Astrocyte (in vitro differentiated cells and primary cell): ENCODE data around the gene TOMM5. TPM values are rescaled to one million over a fixed set of nuclear protein-coding genes. Genes with fewer than 3 reads are reported as not detected.
A peak's percentile ranks its signal among the peaks of the same experiment; 100 is the strongest.

Experiments
- DNase-seq: peaks from one replicate; pipeline ENCODE4 v3.0.0-alpha.2; 2010; ENCODE audit warnings: low read depth
- FAIRE-seq: peaks from 2 replicates; lab custom pipeline; 2011; peaks lifted over from hg19 to GRCh38; lab: Jason Lieb, UNC
- H2AFZ ChIP-seq: 2 replicates; pipeline ENCODE4 v1.6.0; 2012; ENCODE audit warnings: low read depth, low read length, inconsistent platforms
- H3K27ac ChIP-seq: 2 replicates; pipeline ENCODE4 v1.5.1; 2011; ENCODE audit warnings: low read depth, low read length, inconsistent platforms
- H3K27me3 ChIP-seq: 2 replicates; pipeline ENCODE4 v1.6.0; 2011; ENCODE audit warnings: low read length, inconsistent platforms; ENCODE audit not compliant: insufficient read depth
- H3K36me3 ChIP-seq: 2 replicates; pipeline ENCODE4 v1.5.1; 2011; ENCODE audit warnings: low read length, inconsistent platforms; ENCODE audit not compliant: insufficient read depth
- H3K4me1 ChIP-seq: 2 replicates; pipeline ENCODE4 v1.5.1; 2011; ENCODE audit warnings: low read length, inconsistent platforms; ENCODE audit not compliant: insufficient read depth
- H3K4me2 ChIP-seq: 2 replicates; pipeline ENCODE4 v1.6.0; 2012; ENCODE audit warnings: low read length, inconsistent platforms
- H3K4me3 ChIP-seq: 2 replicates; pipeline ENCODE4 v1.5.1; 2011; ENCODE audit warnings: low read depth, mild to moderate bottlenecking, low read length, inconsistent platforms; ENCODE audit not compliant: insufficient read depth
- H3K79me2 ChIP-seq: 2 replicates; pipeline ENCODE4 v1.6.0; 2012; ENCODE audit warnings: mild to moderate bottlenecking, low read length, inconsistent platforms; ENCODE audit not compliant: insufficient read depth
- H3K9ac ChIP-seq: 2 replicates; pipeline ENCODE4 v1.6.0; 2012; ENCODE audit warnings: mild to moderate bottlenecking, low read length, inconsistent platforms
- H3K9me3 ChIP-seq: 2 replicates; pipeline ENCODE4 v1.5.1; 2012; ENCODE audit warnings: low read depth, mild to moderate bottlenecking, low read length, inconsistent platforms; ENCODE audit not compliant: insufficient read depth
- H4K20me1 ChIP-seq: 2 replicates; pipeline ENCODE4 v1.6.0; 2012; ENCODE audit warnings: low read length, inconsistent platforms; ENCODE audit not compliant: insufficient read depth
- H3K27ac Mint-ChIP-seq: one replicate; pipeline ENCODE4 v1.8.0; 2021; ENCODE audit warnings: mild to moderate bottlenecking, mixed read lengths; ENCODE audit not compliant: unreplicated experiment
- H3K27me3 Mint-ChIP-seq: one replicate; pipeline ENCODE4 v1.8.0; 2021; ENCODE audit warnings: low read depth, mixed read lengths; ENCODE audit not compliant: unreplicated experiment
- H3K36me3 Mint-ChIP-seq: one replicate; pipeline ENCODE4 v1.8.0; 2021; ENCODE audit warnings: low read depth, mixed read lengths; ENCODE audit not compliant: unreplicated experiment
- H3K4me1 Mint-ChIP-seq: one replicate; pipeline ENCODE4 v1.8.0; 2021; ENCODE audit warnings: low read depth, mixed read lengths; ENCODE audit not compliant: unreplicated experiment
- H3K4me3 Mint-ChIP-seq: one replicate; pipeline ENCODE4 v1.8.0; 2021; ENCODE audit warnings: mild to moderate bottlenecking, moderate library complexity, mixed read lengths; ENCODE audit not compliant: unreplicated experiment
- H3K9me3 Mint-ChIP-seq: one replicate; pipeline ENCODE4 v1.8.0; 2021; ENCODE audit warnings: mild to moderate bottlenecking, mixed read lengths; ENCODE audit not compliant: unreplicated experiment
- EZH2 ChIP-seq: IDR thresholded peaks from 2 replicates; pipeline ENCODE4 v1.6.1; 2012; ENCODE audit warnings: mild to moderate bottlenecking, low read length, inconsistent platforms; ENCODE audit not compliant: insufficient read depth
- total RNA-seq: library from RNA; stranded (reverse); gene quantifications from 2 replicates; pipeline ENCODE4 v1.2.1, GENCODE V29; 2021
- TF ChIP-seq, protein P1 (sequence below): IDR thresholded peaks from 2 replicates; pipeline ENCODE4 v1.5.1; 2011; ENCODE audit warnings: low read depth, mild to moderate bottlenecking, inconsistent platforms, low read length, moderate library complexity; ENCODE audit not compliant: insufficient read depth

TOMM5 gene
- total RNA-seq, 1 donor from 2014 or later, result 137 TPM

DNA sequence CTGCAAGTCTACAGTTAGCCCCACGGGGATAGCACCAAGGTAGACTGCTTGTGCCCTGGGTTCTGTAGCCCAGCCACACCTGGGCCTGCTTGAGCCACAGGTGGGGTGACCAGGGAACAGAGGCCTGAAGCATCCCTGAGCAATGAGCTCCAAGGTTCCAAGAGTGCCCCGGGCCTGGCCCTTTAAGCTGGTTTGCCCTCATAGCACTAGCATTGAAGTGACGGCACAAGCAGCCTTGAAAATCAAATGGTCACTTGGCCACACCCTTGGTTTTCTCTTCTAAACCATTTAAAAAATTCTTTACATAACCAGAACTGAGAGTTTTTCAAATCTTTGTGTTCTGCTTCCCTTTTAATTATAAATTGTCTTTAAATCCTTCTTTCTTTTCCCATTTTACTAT lies 40.9 kb downstream of the TOMM5 start:
- DNase-seq (no peak), FAIRE-seq (no peak)
- no peaks in the 10 kb centered on the region for H3K9me3 Mint-ChIP-seq
- H3K4me3 Mint-ChIP-seq, result no peak overlapping the region
- TF ChIP-seq, protein P1, sequence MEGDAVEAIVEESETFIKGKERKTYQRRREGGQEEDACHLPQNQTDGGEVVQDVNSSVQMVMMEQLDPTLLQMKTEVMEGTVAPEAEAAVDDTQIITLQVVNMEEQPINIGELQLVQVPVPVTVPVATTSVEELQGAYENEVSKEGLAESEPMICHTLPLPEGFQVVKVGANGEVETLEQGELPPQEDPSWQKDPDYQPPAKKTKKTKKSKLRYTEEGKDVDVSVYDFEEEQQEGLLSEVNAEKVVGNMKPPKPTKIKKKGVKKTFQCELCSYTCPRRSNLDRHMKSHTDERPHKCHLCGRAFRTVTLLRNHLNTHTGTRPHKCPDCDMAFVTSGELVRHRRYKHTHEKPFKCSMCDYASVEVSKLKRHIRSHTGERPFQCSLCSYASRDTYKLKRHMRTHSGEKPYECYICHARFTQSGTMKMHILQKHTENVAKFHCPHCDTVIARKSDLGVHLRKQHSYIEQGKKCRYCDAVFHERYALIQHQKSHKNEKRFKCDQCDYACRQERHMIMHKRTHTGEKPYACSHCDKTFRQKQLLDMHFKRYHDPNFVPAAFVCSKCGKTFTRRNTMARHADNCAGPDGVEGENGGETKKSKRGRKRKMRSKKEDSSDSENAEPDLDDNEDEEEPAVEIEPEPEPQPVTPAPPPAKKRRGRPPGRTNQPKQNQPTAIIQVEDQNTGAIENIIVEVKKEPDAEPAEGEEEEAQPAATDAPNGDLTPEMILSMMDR, result no peak
- no peak for TF ChIP-seq EZH2
- Histone ChIP-seq H2AFZ (no peak overlapping the region), H4K20me1 (peaks cover 16% of the 10 kb centered on the region), H3K27ac (no peak overlapping the region), H3K4me1 (peaks cover 6% of the 10 kb centered on the region), H3K4me3 (no peak overlapping the region), H3K27me3 (no peaks in the 10 kb centered on the region), H3K79me2 (no peaks in the 10 kb centered on the region), H3K9ac (no peak overlapping the region), H3K36me3 (no peaks in the 10 kb centered on the region), H3K9me3 (no peaks in the 10 kb centered on the region), H3K4me2 (no peak overlapping the region)
- peaks cover 15% of the 10 kb centered on the region for H3K4me1 Mint-ChIP-seq
- H3K36me3 Mint-ChIP-seq, result no peaks in the 10 kb centered on the region
- H3K27ac Mint-ChIP-seq, result no peak overlapping the region
- H3K27me3 Mint-ChIP-seq, result no peaks in the 10 kb centered on the region

DNA sequence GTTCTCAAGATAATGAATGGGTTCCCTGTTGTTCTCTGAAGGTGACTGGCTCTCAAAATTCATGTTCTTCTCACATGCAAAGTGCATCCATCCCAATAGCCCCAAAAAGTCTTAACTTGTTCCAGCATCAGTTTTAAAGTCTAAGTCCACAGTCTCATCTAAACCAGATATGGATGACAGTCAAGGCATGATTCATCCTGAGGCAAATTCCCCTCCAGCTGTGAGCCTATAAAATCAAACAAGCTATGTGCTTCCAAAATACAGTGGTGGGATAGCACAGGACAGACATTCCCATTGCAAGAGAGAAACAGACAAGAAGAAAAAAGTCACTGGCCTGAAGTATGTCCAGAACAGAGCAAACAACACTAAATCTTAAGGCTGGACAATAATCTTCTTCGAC lies 41.6 kb downstream of the TOMM5 start:
- H2AFZ ChIP-seq, result no peak overlapping the region
- no peaks in the 10 kb centered on the region for H3K36me3 ChIP-seq
- no peak for TF ChIP-seq EZH2
- H3K36me3 Mint-ChIP-seq, result no peaks in the 10 kb centered on the region
- no peak overlapping the region for H3K27ac ChIP-seq
- H3K27me3 ChIP-seq, result no peaks in the 10 kb centered on the region
- H3K4me3 ChIP-seq, result no peak overlapping the region
- H3K9ac ChIP-seq, result no peak overlapping the region
- H3K4me3 Mint-ChIP-seq, result no peak overlapping the region
- peaks cover 16% of the 10 kb centered on the region for H4K20me1 ChIP-seq
- H3K79me2 ChIP-seq, result no peaks in the 10 kb centered on the region
- peak overlapping the region; percentile 35 for H3K27ac Mint-ChIP-seq
- peaks cover 15% of the 10 kb centered on the region for H3K4me1 Mint-ChIP-seq
- no peaks in the 10 kb centered on the region for H3K9me3 ChIP-seq
- DNase-seq (peak; percentile 32), FAIRE-seq (peak; percentile 45)
- H3K4me2 ChIP-seq, result no peak overlapping the region
- H3K4me1 ChIP-seq, result peaks cover 6% of the 10 kb centered on the region
- no peaks in the 10 kb centered on the region for H3K27me3 Mint-ChIP-seq
- H3K9me3 Mint-ChIP-seq, result no peaks in the 10 kb centered on the region

DNA sequence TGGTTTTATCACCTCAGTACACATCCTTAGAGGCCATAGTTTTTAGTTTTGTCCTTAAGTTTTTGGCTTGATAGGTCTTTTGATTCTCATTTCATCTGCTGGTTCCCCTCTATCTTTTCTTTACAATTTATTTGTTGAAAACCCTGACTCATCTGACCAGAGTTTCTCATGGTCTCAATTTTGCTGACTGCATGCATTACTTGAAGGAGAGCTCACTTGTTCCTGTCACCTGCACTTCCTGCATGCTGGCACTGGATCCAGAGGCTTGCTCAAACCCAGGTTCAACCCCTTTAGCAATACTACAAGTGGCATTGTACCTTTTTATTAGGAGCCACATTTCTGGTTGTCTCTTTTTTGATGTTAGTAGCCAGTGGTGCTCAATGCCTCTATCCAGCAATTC lies 42.9 kb downstream of the TOMM5 start:
- Histone ChIP-seq H3K4me2 (no peak overlapping the region), H2AFZ (no peak overlapping the region), H3K4me3 (no peak overlapping the region), H3K79me2 (no peaks in the 10 kb centered on the region), H4K20me1 (peaks cover 16% of the 10 kb centered on the region), H3K4me1 (peaks cover 6% of the 10 kb centered on the region), H3K9me3 (no peaks in the 10 kb centered on the region), H3K9ac (no peak overlapping the region), H3K27ac (no peak overlapping the region), H3K27me3 (no peaks in the 10 kb centered on the region), H3K36me3 (no peaks in the 10 kb centered on the region)
- Mint-ChIP-seq H3K9me3 (no peaks in the 10 kb centered on the region), H3K4me3 (no peak overlapping the region), H3K36me3 (no peaks in the 10 kb centered on the region), H3K4me1 (peaks cover 15% of the 10 kb centered on the region), H3K27me3 (no peaks in the 10 kb centered on the region), H3K27ac (no peak overlapping the region)
- FAIRE-seq (no peak), DNase-seq (no peak)
- TF ChIP-seq, protein P1, result no peak
- no peak for TF ChIP-seq EZH2
